Right renal cortex interstitium (tissue), 3 donors: ENCODE results near the gene FAM3D. TPM values are rescaled to one million over a fixed set of nuclear protein-coding genes. Genes with fewer than 3 reads are reported as not detected.

Experiments
- DNase-seq, 3 donors: peaks; one replicate each; pipeline ENCODE4 v3.0.0-alpha.2; 2013; ENCODE audit warnings: low read depth in 3 of 3, low spot score in 2 of 3
- polyA plus RNA-seq, 3 donors: library from polyadenylated mRNA; unstranded; fragments of 120-200 nt; gene quantifications; one replicate each; pipeline ENCODE4 v1.2.1, GENCODE V29; 2013; ENCODE audit not compliant: insufficient read length in 3 of 3

The FAM3D gene
- polyA plus RNA-seq, 3 donors: 0.35 to 0.91 TPM; not detected in 1

- no peak for DNase-seq
These were observed 62.5 kb downstream of the FAM3D start for GRCh38 chr3:58604031-58604430.

- DNase-seq: no peak
These were observed 63.0 kb downstream of the FAM3D start for GRCh38 chr3:58603606-58604005.

GRCh38 chr3:58597770-58598310 is 68.7 kb downstream of the FAM3D start:
- DNase-seq: no peak

GRCh38 chr3:58596834-58597518 is 69.6 kb downstream of the FAM3D start:
- no peak for DNase-seq

- no peak for DNase-seq
These were observed 72.5 kb downstream of the FAM3D start for GRCh38 chr3:58594117-58594516.

- no peak for DNase-seq
These were observed 74.8 kb downstream of the FAM3D start for GRCh38 chr3:58591517-58592510.

- DNase-seq: no peak
These were observed 78.5 kb downstream of the FAM3D start for GRCh38 chr3:58588030-58588614.

- DNase-seq: no peak
These were observed 79.8 kb downstream of the FAM3D start for GRCh38 chr3:58586776-58587192.

- DNase-seq: no peak
These were observed 80.6 kb downstream of the FAM3D start for GRCh38 chr3:58585994-58586393.

- peak in 1 of 3 donors; percentile 40 for DNase-seq
These were observed 81.4 kb downstream of the FAM3D start for GRCh38 chr3:58585005-58585786.

GRCh38 chr3:58584690-58585004 is 81.9 kb downstream of the FAM3D start:
- no peak for DNase-seq

Other genes with a start within 250 kb of the FAM3D start
- 100 to 1,000 TPM; 123 to 130 (median 128) TPM for gene PDHB, start 232.9 kb downstream of the FAM3D start, polyA plus RNA-seq
- 10 to 100 TPM; 31.4 to 35.4 (median 31.9) TPM for gene KCTD6, start 174.7 kb downstream of the FAM3D start, polyA plus RNA-seq
- 10 to 100 TPM; 38.7 to 45.8 (median 40.8) TPM for gene ACOX2, start 129.6 kb downstream of the FAM3D start, polyA plus RNA-seq
- gene FAM107A, start 89.4 kb downstream of the FAM3D start, polyA plus RNA-seq: 1 to 10 TPM; 4.0 to 6.2 (median 5.1) TPM